GM23338 (cell line): ENCODE measurements around the gene CACHD1. TPM values are rescaled to one million over a fixed set of nuclear protein-coding genes. Genes with fewer than 3 reads are reported as not detected.

ENCODE experiments used
- ATAC-seq: fragments of 200-7000 bp; cut with Tn5 transposase; 3 replicates; pipeline ENCODE4 v1.9.1; 2020
- DNase-seq: peaks from one replicate; pipeline ENCODE4 v3.0.0-alpha.2; 2015; ENCODE audit warnings: low spot score
- H2AFZ ChIP-seq: fragments of 200-600 bp; sonication (generic); 2 replicates; pipeline ENCODE4 v1.8.0; 2016; ENCODE audit warnings: antibody characterized with exemption, mild to moderate bottlenecking, moderate library complexity
- H3F3A ChIP-seq: fragments of 200-600 bp; sonication (generic); replicated peaks from 2 replicates; pipeline ENCODE4 v1.8.0; 2017; ENCODE audit warnings: antibody characterized with exemption, mixed run types, low read depth
- H3K27ac ChIP-seq: fragments of 200-600 bp; sonication (generic); 2 replicates; pipeline ENCODE4 v1.6.1; 2016; ENCODE audit warnings: low read depth
- H3K27me3 ChIP-seq: fragments of 200-600 bp; sonication (generic); 2 replicates; pipeline ENCODE4 v1.8.0; 2016; ENCODE audit warnings: mild to moderate bottlenecking, mixed run types, moderate library complexity; ENCODE audit not compliant: insufficient read depth
- H3K36me3 ChIP-seq: fragments of 200-600 bp; sonication (generic); 2 replicates; pipeline ENCODE4 v1.8.0; 2016; ENCODE audit warnings: mild to moderate bottlenecking; ENCODE audit not compliant: insufficient read depth
- H3K4me1 ChIP-seq: fragments of 200-600 bp; sonication (generic); 2 replicates; pipeline ENCODE4 v1.8.0; 2016; ENCODE audit warnings: mild to moderate bottlenecking, moderate library complexity; ENCODE audit not compliant: insufficient read depth
- H3K4me2 ChIP-seq: fragments of 200-600 bp; sonication (generic); 2 replicates; pipeline ENCODE4 v1.7.1; 2017; ENCODE audit warnings: mixed run types
- H3K4me3 ChIP-seq: fragments of 200-600 bp; sonication (generic); 2 replicates; pipeline ENCODE4 v1.6.1; 2016; ENCODE audit warnings: mixed run types
- H3K79me2 ChIP-seq: fragments of 200-600 bp; sonication (generic); replicated peaks from 2 replicates; pipeline ENCODE4 v1.8.0; 2017; ENCODE audit warnings: mild to moderate bottlenecking; ENCODE audit not compliant: insufficient read depth
- H3K9me2 ChIP-seq: fragments of 200-600 bp; sonication (generic); 2 replicates; pipeline ENCODE4 v1.8.0; 2017; ENCODE audit not compliant: insufficient read depth
- H4K20me1 ChIP-seq: fragments of 200-600 bp; sonication (generic); replicated peaks from 2 replicates; pipeline ENCODE4 v1.8.0; 2017; ENCODE audit warnings: mild to moderate bottlenecking; ENCODE audit not compliant: insufficient read depth
- H3K27ac Mint-ChIP-seq: 2 replicates; pipeline ENCODE4 v1.8.0; 2020; ENCODE audit warnings: inconsistent platforms, mild to moderate bottlenecking, moderate library complexity, mixed read lengths
- H3K27me3 Mint-ChIP-seq: 3 replicates; pipeline ENCODE4 v1.8.0; 2022; ENCODE audit warnings: low read depth, mild to moderate bottlenecking, moderate library complexity, mixed read lengths, inconsistent platforms; ENCODE audit not compliant: insufficient read depth, poor library complexity
- H3K36me3 Mint-ChIP-seq: 3 replicates; pipeline ENCODE4 v1.8.0; 2021; ENCODE audit warnings: low read depth, mild to moderate bottlenecking, inconsistent platforms, moderate library complexity, mixed read lengths
- H3K4me1 Mint-ChIP-seq: 3 replicates; pipeline ENCODE4 v1.8.0; 2020; ENCODE audit warnings: mild to moderate bottlenecking, inconsistent platforms, mixed read lengths
- H3K4me3 Mint-ChIP-seq: 3 replicates; pipeline ENCODE4 v1.8.0; 2021; ENCODE audit warnings: moderate library complexity, mild to moderate bottlenecking, inconsistent platforms, mixed read lengths
- H3K9me3 Mint-ChIP-seq: 3 replicates; pipeline ENCODE4 v1.8.0; 2020; ENCODE audit warnings: moderate library complexity, mild to moderate bottlenecking, inconsistent platforms, mixed read lengths
- EZH2 ChIP-seq: fragments of 200-600 bp; sonication (generic); IDR thresholded peaks from one replicate; pipeline ENCODE4 v1.8.0; 2017; ENCODE audit warnings: antibody characterized with exemption, mild to moderate bottlenecking, low read depth; ENCODE audit not compliant: unreplicated experiment
- POLR2AphosphoS5 ChIP-seq: IDR thresholded peaks from 2 replicates; pipeline ENCODE4 v1.6.1; 2016; ENCODE audit warnings: antibody characterized with exemption, low read depth
- ZNF462 ChIP-seq: fragments of 250-450 bp; sonication (Bioruptor Pico); IDR thresholded peaks from 2 replicates; pipeline ENCODE4 v1.5.0; 2020; ENCODE audit warnings: mild to moderate bottlenecking, moderate library complexity
- polyA plus RNA-seq: library from polyadenylated mRNA; unstranded; fragments of >200 nt; fragmentation: Nextera tagmentation; extraction: Ambion mirVana; gene quantifications from 2 replicates; pipeline ENCODE4 v1.2.1, GENCODE V29; 2016
- total RNA-seq: library from RNA; depleted of rRNA; stranded (reverse); fragments of >200 nt; shearing (Covaris generic); gene quantifications from 2 replicates; pipeline ENCODE4 v1.2.3, GENCODE V29; 2014
- TF ChIP-seq, protein P1 (sequence below): IDR thresholded peaks from 2 replicates; pipeline ENCODE4 v1.6.1; 2016; ENCODE audit warnings: antibody characterized with exemption

The CACHD1 gene
- total and polyA plus RNA-seq, 2 experiments from 2014 or later, result 12.6 to 43.7 TPM

DNA sequence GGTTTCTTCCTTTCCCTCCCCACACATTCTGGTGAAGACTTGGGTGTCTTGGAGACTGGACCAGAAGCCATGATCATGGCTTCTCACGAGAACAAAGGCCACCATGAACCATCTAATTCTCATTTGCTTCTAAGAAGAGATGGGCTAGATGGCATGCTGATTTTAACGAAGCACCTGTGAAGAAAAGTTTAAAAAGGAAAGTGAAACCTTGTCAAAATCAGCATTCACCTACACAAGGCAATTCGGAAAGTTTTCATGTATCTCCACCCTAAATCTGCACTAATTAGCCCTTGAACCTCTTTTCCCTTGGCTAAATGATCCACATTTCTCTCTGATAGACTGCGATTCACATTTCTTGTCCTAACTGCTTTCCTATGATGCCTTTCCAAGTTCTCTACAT is 160.7 kb downstream of the CACHD1 start:
- Mint-ChIP-seq H3K9me3 (no peaks in the 10 kb centered on the region), H3K36me3 (peaks cover 38% of the 10 kb centered on the region), H3K4me1 (peaks cover 25% of the 10 kb centered on the region), H3K4me3 (no peak overlapping the region), H3K27ac (no peak overlapping the region), H3K27me3 (peaks cover 7% of the 10 kb centered on the region)
- Histone ChIP-seq H2AFZ (no peak overlapping the region), H3K79me2 (peaks cover 8% of the 10 kb centered on the region), H3K4me2 (no peak overlapping the region), H3K36me3 (0 out of 2 replicates have a peak, but pooled peaks cover 4% of the 10 kb centered on the region), H3F3A (no peaks in the 10 kb centered on the region), H3K4me3 (no peak overlapping the region), H3K9me2 (no peaks in the 10 kb centered on the region), H3K27ac (no peak overlapping the region), H3K27me3 (no peaks in the 10 kb centered on the region), H3K4me1 (no peaks in the 10 kb centered on the region), H4K20me1 (peaks cover 5% of the 10 kb centered on the region; the same call in 1 of the 2 replicates)
- TF ChIP-seq ZNF462 (CRISPR knock-in tag), result no peak
- TF ChIP-seq, protein P1, sequence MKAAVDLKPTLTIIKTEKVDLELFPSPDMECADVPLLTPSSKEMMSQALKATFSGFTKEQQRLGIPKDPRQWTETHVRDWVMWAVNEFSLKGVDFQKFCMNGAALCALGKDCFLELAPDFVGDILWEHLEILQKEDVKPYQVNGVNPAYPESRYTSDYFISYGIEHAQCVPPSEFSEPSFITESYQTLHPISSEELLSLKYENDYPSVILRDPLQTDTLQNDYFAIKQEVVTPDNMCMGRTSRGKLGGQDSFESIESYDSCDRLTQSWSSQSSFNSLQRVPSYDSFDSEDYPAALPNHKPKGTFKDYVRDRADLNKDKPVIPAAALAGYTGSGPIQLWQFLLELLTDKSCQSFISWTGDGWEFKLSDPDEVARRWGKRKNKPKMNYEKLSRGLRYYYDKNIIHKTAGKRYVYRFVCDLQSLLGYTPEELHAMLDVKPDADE, result no peak
- TF ChIP-seq EZH2, result no peak
- no peak for TF ChIP-seq POLR2AphosphoS5
- ATAC-seq (no peak), DNase-seq (no peak)
